ENCODE data around the gene ZNF563.

GRCh38 chr19:12353375-12353774 is 19.9 kb upstream of the ZNF563 start:
- no peak for TF ChIP-seq POLR2AphosphoS5 (IDR thresholded peaks at IDR 0.05; ENCODE audit: insufficient read depth in 1 of 2, low read depth in 1 of 2)
- TF ChIP-seq, protein P1, sequence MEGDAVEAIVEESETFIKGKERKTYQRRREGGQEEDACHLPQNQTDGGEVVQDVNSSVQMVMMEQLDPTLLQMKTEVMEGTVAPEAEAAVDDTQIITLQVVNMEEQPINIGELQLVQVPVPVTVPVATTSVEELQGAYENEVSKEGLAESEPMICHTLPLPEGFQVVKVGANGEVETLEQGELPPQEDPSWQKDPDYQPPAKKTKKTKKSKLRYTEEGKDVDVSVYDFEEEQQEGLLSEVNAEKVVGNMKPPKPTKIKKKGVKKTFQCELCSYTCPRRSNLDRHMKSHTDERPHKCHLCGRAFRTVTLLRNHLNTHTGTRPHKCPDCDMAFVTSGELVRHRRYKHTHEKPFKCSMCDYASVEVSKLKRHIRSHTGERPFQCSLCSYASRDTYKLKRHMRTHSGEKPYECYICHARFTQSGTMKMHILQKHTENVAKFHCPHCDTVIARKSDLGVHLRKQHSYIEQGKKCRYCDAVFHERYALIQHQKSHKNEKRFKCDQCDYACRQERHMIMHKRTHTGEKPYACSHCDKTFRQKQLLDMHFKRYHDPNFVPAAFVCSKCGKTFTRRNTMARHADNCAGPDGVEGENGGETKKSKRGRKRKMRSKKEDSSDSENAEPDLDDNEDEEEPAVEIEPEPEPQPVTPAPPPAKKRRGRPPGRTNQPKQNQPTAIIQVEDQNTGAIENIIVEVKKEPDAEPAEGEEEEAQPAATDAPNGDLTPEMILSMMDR (IDR thresholded peaks at IDR 0.05), result no peak
